Fibroblast of skin of left quadriceps (primary cell): ENCODE measurements around the gene GPD2.

Experiments
- DNase-seq, 2 experiments: peaks; one replicate each; pipeline ENCODE4 v3.0.0-alpha.2; 2013; ENCODE audit warnings: low read depth in 2 of 2

GPD2 gene

DNA sequence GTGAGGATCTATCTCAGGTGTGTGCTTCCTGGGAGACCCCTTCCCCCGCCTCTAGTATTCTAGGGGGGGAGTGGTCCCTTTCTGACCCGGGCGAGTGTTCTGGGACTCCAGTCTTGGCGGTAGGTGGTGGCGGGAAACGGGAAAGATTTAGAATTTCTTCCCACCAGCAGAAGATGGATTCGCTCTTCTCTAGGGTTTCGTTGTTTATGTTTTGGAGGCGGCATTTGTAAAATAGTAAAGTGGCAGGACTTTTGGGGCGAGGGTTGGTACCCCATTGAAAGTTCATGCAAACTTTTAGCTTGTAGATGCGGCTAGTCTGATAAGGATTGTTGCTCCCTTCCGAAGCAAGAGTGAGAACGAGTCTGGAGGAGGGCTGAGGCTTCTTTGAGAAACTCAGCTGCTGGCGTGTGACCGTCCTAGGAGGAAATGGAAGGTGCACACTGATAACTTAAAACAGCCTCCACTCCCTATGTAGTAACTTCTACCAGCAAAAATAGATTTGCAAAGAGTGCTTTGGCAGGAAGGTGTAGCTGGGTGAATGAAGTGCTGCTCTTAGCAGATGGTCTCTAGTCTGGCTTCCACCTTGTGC, 412 bp downstream of the GPD2 start:
- DNase-seq = no peak

DNA sequence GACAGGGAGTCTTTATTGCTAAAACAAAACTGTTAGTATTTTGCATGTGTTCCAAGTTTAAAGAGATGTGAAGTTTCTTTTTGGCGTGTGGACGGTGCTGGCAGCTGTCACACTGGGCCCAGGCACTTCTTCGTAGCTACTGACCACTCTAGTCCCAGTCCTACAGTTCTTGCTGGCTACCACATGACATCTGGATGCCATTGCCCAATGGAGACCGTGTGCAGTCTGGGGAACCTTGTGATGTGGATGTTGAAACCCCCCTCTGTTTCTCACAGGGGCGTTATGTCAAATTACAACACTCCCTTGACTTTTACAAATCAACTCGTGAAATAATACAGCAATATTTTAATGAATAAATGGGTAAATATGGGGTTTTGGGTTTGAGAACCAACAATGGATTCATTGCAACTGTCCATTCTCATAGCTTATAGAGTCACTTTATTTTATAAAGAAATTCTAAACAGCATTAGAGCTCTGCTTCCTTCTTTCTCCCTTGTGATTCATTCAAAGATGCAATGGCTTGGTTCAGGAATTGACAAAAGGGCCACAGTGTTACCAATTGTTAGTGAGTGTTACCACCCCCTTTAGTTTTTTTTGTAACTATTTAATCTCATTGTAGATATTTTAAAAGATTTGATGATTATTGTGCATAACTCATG, 1.2 kb downstream of the GPD2 start:
- DNase-seq = no peak

DNA sequence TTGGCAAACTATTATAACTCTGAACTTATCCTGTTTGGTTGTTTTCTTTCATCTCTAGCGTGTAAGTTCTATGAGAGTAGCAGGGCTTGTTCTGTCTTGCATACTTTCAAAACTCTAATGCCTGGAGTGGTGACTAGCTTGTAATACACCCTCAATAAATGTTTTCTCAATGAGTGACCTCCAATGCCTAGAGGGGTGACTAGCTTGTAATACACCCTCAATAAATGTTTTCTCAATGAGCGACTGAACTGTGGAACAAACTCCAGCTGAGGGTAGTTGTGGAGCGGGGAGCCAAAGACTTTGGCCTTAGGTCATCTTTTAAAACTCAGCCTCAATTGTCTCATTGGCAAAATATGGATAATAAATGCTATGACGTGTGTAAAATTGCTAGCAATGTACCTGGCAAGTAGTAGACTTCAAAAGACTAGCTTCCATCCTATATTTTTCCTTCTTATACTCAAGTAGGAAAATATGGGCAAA, 1.8 kb downstream of the GPD2 start:
- no peak for DNase-seq

DNA sequence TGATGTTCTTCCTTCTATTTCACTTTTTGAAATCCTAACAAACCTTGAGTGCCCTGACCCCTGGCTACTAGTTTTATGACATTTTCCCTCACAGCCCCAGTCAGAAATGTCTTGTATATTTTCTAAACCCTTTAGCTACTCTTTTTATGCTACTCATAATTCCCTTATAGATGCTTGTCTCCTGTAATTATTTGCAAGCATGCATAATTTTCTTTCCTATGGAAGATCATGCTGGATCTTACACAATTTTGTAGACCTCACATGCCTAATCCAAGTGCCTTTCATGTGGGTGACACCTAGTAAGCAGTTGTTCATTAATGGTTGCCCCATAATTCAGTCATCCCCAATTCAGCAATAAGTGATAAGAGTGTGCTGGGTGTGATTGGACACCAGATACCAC, 6.9 kb downstream of the GPD2 start:
- DNase-seq = no peak

DNA sequence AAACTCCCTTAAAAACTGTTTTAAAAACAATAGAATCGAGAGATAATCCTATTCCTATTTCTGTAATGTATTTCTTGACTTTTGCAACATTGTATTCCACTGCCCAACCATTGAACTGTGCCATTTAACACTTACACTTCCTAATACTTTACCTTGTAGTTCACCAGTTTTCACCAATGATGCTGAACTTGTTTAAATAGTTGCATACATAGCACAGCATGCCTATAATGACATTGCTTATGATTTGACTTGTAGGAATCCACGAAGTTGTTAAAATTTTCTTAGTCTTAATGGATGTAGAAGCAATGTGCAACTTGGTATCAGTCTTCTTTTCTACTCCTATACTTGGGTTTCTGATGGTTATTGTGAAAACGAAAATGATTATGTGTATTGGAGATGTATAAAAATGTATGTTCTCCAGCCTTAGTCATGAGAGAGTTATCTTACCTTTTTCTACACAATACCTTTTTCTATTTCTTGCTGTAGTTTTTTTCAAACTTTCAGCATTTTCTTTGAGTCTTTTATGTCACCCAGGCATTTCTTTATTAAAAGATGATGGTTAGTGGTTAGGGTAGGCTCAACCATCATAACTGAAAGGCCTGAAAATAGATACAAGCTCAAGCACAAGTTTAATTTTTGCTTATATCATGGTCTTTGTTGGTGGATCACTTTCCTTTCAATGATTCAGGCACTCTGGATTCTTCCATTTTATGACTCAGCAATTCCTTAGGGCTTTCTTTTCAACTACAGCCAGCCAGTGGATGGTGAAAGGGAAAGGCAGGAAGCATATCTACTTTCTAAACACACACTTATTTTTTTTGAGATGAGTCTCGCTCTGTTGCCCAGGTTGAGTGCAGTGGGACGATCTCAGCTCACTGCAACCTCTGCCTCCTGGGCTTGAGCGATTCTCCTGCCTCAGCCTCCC, 9.4 kb downstream of the GPD2 start:
- DNase-seq = peak; percentile 79 to 83

DNA sequence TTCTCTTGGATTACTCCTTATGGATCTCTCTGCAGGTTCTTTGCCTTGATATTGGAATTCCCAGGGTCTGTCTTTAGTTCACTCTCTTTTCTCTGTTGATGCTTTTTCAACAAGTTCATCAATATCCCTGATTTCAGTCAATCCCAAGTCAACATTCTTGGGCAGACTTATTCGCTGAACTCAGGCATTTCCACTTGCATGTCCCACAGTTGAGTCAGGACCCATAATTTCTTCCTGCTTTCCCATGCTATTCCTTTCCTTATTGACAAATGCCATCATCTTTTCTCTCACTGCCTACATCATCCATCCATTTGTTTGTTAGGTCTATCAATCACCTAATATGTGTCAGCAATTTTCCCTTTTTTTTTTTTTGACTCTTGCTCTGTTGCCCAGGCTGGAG, 11.6 kb downstream of the GPD2 start:
- no peak for DNase-seq

DNA sequence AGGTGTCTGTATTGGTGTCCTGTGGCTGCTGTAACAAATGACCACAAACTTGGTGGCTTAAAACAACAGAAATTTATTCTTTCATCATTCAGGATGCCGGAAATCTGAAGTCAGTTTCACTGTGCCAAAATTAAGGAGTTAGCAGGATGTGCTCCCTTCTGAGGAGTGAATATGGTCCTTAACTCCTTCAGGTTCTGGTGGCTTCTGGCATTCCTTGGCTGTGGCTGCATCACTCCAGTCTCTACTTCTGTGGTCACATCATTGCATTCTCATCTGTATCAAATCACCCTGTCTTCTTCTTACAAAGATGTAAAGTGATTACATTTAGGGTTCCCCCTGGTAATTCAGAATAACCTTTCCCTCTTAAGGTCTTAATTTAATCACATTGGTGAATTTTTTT, 12.6 kb downstream of the GPD2 start:
- no peak for DNase-seq

DNA sequence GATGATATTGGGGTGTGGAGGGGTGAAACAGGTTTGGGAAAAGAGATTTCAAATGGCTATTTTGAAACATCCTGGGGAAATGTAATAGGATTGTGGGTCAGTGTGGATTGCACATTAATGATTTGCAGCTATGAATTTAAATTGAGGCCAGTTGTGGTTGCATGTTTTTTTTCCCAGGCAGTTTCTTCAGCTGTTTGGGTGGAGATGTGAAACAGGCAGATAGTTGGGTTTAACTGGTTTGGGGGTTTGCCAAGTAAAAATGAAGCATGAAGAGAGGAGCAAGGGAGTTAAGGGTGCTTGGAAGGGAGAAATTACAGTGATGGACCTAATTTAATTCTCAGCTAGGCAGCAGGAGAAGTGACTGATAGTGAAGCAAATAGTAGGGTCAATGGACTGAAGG, 16.8 kb downstream of the GPD2 start:
- peak; percentile 69 to 72 for DNase-seq

DNA sequence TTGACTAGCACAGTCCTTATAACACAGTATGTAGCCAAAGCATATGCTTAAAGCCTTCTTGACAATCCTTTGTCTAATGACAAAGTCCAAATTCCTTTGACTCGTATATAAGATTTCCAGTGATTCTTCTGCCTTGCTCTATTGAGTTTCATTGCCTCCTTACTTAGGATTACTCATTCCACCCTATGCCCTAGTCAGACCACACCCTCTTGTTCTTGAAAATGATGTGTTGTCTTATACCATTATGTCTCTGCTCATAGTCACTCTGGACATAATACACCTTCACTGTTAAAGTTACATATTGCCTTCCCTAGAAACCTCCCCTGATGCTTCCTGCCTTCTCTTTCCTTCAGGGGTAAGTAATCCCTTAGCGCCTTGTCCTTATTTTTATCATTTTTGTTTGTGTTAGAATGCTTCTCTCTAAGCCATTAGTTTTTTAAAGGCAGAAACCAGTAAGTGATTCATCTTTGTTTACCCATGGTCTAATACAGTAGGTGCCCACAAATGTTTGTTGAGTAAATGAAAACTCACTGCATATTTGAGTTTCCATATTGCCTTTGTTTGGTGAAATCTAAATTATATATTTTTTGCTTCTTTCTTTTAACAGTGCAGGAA, 19.3 kb downstream of the GPD2 start:
- DNase-seq = no peak

DNA sequence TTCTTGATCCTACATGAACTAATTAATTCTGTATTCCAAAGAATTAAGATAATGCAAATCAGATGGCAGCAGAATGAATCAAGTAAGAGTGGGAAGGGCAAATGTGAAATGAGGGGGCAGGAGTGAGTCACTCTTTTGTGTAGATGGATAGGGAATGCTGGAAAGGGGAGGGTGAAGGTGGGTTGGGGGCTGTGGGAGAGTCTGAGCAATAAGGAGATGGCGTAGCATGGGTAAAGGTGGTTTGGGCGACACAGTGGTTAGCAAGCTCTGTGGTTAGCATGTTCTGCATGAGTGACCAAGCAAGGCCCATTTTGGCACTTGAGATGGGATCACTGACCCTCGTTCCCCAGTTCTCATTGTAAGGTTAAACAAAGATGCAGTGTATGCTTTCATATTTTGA, 20.4 kb downstream of the GPD2 start:
- DNase-seq = no peak

DNA sequence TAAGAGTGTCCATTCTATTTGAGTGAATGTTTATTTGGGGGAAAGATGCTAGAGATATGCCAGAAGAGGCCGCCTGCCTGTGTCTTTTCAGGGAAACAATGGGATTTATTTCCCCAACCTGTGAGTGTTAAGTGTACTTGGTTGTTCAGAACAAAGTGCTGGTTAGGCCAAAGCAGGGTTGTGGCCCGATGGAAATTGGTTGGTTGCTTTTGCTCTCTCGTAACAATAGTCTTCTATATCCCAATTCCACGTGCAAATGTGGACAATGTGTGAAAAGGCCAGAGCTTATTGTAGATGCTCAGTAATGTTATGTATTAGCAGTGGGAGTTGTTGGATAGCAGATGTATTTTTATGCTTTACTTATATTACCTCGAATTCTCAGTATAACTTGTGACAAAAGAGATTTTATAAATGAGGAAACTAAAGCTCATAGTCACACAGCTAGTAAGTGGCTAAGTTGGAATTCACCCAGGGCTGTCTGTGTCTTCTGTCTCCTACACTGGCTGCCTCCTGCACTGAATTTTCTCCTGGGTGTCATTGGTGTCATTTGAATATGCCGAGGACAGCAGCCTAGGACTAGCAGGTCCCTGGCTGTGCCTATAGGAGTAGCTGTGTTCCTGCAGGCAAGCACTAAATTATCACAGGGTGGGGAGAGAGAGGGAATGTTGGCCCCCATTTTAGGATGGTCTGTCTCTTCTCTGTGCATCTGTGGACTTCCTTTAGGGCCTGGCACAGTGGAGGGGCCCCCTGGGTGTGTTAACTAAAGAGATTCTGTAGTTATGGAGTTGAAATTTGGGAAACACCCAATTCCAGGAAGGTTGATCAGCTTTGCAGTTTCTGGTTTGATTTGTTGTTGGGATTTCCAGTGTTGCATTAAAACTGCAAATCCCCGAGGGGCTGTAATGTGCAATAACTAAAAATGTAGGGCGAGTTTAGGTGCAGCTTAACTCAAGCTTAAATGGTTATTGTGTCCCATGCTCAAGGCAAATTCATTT, 21.6 kb downstream of the GPD2 start:
- no peak for DNase-seq

DNA sequence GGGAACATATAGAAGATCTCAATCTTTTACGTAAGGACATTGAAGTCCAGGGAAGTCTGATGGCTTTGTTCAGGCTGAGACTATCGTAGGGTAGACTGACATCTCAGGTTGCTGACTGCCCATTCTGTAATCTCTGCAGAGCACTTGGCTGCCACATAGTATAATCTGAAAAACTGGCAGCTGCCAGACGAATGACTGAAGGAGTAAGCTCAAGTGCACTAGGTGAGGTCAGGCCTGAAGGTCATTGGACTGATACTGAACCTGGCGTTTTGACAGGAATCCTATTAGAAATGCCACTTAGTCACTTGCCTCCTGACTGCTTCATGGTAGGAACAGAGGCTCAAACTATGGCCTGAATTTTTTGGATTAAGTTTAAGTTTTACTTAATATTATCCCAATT, 23.5 kb downstream of the GPD2 start:
- DNase-seq = no peak

DNA sequence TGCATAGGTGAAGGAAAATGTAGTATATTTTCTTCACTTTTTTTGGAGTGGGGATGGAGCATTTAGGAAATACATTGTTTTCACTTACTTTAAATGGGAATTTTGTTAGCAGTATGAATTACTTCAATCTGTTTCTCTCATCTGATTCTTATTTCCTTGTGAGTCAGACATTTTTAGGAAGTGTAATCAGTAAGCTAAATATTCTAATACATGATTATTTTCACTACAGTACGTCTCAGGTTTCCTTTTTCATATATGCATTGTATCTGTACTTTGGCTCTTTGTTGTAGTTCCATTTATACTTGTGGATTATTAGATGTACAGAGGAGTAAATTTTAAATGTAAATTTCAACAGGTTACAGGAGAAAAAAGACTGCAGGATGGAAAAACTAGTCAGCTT, 27.9 kb downstream of the GPD2 start:
- DNase-seq = no peak

DNA sequence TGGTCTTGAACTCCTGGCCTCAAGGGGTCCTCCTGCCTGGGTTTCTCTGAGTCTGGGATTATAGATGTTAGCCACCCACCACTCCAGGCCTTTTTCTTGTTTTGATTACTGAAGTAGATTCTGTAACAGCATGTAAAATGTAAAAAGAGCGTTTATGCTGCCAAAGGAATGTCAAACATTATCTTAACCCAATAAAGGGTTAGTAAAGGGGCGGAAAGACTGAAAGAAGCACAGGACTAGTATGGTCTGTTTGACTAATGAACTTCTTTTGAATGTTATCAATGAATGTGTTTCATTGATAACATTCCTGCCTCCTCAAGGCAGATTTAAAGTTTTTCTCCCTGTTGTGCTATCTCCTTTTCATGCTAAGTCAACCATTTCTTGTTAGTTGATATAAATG, 29.4 kb downstream of the GPD2 start:
- no peak for DNase-seq

DNA sequence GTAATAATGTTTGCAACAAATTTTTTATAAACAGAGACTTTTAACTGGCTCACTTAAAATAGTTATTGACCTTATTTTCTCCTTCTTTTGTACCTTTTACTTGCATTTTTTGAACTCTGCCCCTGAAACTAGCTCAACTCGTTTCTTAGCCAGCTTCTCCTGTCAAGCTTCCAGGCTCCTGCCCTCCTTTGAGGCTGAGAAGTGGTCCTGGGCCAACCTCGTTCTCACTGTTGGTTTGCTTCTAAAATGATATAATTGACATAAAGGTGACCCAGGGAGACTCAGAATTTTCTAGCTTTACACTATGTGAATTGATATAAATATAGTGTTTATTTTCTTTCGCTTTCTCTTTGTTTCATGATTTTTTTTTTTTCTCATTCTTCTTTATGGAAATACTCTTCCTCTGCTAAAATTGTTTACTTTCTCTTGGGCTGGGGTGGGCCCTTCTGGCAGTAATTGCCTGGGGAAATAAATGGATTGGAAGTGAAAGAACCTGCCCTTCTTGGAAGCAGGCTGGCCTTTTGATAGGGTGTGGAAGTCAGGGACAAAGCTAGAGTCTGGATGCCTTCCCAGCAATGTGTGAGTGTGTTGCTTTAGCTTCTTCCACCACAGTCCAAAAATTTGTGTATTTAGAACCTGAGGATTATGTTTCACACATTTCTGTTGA, 30.7 kb downstream of the GPD2 start:
- DNase-seq = no peak

DNA sequence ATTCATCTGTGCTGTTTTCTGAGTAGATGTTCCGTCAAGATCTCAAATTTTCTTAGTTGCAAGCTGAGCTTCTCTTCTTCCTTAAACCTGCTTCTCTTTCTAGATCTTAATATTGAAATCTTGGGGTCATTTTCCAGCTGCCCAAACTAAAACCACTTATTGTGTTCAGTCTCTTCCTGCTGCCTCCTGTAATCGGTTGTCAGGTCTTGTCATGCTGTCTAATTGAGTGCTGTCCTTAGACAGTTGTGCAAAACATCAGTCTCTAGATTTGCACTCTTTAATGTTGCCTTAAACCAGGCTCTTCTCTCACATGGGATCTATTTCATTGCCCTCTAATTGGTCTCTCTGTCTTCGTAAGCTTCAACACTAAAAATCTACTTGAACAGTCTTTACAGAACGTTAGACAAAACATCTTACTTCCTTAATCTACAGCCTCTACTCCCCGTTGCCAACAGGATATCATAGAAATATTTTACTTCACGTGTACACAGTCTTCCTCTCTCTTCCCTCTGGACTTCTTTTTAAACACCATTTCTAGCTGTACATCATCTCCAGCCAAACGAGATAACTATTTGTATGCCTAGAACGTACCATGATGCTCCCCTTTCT, 34.9 kb downstream of the GPD2 start:
- DNase-seq = no peak

DNA sequence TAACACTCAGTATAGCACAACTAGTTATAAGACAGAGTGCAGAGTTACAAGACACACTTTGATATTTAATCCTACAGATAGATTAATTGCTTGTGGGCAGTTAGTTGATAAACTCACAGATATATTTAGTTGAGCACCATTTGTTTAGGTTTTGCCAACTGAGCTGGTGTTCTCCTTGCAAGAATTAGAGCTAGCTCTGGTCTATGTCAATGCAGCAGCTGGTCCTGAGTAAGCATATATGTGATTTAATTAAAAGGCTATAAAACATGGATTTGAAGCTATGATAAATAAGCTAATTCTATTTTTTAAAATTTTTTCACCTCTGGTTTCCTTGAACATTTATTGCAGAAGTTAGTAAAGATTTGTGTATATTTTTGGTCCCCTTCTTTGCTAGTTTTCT, 35.6 kb downstream of the GPD2 start:
- DNase-seq = no peak

DNA sequence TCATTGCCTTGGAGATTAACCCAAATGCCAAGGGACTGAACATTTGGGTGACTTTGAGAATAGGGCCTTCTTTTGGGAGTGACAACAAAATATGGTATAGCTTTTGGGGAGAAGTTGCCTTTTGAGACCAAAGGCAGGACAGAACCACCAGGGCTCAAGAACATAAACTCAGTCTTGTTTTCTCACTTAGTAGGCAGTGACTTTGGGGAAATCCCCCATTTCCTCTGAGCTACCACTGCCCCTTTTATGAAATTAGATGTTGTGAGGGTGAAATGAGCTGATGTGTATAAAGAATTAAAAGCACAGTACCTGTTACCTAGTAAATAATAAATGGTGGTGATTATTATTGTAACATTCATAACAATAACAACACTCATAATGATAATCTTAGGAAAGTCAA, 36.5 kb downstream of the GPD2 start:
- no peak for DNase-seq

DNA sequence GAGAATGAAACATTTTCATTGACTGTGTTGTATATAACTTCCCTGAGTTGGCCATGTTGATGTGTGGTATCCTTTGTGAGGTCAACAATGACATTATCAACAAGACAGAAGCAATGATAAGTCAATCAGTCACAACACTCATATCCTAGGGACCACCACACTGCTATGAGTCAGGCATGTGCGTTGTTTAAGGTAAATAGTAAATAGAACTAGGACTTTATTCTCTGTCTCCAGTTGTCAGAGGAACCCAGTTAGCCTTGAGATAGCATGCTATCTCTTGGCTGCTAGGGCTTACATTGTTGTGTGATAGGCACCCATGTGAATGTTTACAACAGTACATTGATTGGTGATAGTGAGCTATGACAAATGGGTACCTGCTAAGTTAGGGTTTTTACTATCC, 37.3 kb downstream of the GPD2 start:
- no peak for DNase-seq

DNA sequence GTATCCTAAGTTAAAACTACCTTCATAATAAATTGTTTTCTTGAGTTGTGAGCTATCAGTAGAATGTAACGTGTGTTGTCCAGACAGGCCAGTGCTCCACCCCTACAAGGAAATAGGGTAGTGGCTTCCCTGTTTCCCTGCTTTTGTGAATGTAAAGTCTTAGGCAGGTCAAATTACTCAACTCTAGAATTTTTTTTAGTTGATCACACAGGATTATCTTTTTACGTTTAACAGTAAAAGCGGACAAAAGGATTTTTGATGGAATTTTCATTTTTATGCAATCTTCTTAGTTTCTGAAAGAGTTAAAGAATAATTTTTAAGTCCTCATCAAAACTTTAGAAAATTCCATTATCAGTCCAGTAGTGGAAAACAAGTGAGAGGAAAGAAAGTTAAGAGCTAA, 38.2 kb downstream of the GPD2 start:
- no peak for DNase-seq
